Measurements from ENCODE around the gene FHIT.
"Not testable (repeated sequence)": the region's sequence is repeated elsewhere in the genome, so short reads cannot be mapped to it uniquely, and the experiment has no call there.

The FHIT gene

DNA sequence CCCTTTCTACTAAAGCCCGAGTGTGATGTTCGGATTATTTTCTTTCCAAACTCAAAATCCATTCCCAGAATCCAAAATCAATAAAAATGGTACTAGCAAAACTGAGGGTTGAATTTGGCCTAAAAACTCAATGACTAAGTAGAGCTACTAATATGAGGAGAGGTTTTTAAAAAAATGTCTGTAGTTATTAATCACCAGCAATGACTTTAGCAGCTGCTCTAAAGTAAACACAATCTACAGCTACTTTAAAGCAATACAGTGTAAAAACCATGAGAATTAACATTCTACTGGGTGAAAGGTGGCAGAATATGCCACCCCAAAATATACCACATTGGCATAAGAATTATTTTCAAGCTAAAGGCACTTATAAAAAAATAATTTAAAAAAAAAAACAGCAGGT is 23.5 kb downstream of the FHIT start:
- DNase-seq (ENCODE audit: low read depth, low spot score) = no peak

DNA sequence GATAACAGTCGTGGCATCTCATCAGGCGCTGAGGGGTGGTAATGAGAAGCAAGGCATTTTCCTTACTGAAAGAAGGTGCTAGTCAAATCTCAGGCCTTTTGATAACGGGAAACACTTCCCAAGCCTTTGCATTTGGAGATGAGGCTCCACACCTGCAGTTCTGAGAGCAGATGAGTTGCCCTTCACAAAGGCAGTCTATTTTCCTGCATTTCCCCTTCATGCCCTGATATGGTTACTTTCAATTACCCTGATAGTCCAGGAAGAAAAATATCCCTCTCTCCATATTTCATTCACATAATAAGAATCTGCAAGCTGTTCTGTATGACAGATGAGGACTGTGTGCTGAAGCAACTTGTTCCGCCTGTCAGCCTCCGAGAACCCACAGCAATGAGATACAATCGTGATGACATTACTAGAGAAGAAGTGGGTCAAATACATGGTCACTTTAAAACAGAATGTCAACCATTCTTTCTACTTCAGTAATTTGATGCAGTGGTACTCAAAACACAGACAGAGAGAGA is 25.0 kb downstream of the FHIT start:
- DNase-seq (ENCODE audit: low read depth, low spot score) = no peak

GRCh38 chr3:61224823-61225222 is 26.4 kb downstream of the FHIT start:
- no peak for DNase-seq (ENCODE audit: low read depth, low spot score)

DNA sequence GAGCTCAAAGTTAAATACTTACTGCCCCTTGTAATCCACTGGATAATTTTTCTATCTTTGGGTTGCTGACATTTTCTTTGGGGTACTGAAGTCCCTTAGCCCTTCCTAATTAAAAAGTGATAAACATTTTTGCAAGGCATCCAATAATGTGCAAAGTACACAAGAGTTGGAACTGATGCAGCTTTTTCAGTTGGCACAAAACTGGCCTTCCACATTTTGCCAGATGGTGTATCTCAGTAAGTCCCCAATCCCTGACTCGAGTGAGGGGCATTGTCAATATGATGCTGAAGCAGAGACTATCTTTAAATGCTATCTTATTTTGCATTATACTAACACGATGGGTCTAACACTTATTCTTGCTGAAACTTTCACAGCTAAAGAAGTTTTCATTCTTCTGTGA is 27.8 kb downstream of the FHIT start:
- DNase-seq (ENCODE audit: low read depth, low spot score) = no peak

DNA sequence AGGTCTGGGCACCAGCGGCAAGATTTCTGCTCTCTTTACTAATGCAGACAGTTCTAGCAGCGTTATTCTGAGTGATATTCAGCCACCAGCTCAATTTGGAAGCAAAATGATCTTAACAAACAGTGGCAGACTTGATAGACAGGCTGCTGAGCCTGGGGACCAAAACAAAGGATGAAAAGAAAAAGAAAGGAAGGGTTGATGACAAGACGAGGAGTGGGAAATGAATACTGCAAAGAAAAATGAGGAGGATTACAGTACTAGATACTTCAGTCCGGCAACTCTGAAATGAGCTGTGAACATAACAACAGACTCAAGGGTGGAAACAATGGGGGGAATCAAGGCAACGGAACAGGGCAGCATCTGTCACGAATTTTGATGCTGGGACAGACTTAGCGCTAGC is 28.8 kb downstream of the FHIT start:
- DNase-seq (ENCODE audit: low read depth, low spot score) = no peak

GRCh38 chr3:61221759-61222362 is 29.4 kb downstream of the FHIT start:
- DNase-seq (ENCODE audit: low read depth, low spot score) = no peak

DNA sequence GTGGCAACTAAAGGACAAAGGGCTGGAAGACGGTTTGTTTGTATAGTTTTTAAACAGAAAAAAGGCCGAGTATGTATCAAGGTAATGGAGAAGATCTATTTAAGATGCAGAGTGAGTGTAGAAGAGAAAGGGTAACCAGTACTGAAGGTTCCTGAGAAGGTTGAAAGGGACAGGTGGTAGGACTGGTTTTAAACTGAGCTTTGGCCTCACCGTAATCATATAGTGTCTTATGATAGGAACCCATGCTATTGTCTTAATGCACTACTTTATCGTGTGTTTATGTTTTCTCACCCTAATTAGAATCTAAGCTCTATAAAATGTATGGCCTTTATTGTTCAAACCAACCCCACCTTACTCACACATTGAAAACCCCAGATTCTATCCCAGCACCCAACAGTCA is 32.7 kb downstream of the FHIT start:
- no peak for DNase-seq (ENCODE audit: low read depth, low spot score)

- DNase-seq (ENCODE audit: low read depth, low spot score) = not testable (repeated sequence)
Measured at GRCh38 chr3:61216171-61216570, 35.1 kb downstream of the FHIT start.

DNA sequence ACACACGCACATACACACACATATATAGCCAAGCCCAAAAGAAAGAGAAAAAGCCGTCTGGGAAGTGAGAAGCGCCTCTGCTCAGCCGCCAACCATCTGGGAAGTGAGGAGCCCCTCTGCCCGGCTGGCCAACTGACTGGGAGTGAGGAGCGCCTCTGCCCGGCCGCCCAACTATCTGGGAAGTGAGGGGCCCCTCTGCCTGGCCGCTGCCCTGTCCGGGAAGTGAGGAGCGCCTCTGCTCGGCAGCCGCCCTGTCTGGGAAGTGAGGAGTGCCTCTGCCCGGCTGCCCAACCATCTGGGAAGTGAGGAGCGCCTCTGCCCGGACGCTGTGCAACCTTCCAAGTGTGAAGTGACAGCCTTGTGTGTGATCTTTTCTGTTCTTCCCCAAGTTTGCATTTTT is 49.2 kb downstream of the FHIT start:
- no peak for DNase-seq (ENCODE audit: low read depth, low spot score)

DNA sequence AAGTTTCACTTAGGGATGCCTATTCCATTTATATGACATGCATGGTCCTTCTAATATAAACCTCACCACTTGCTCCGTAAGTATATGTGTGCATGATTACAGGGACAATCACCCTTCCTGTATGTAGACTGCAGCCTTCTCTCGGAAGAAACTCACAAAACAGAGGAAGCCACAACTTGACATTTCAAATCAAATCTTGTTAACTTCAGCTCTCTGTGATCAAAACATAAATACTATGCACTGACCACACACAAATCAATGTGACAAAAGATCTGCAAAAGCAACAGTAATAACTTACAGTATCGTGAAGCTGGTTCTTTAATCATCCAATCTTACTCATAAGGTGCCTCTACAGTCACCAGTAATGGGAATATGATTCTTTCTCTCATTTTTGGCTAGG is 50.2 kb downstream of the FHIT start:
- no peak for DNase-seq (ENCODE audit: low read depth, low spot score)

DNA sequence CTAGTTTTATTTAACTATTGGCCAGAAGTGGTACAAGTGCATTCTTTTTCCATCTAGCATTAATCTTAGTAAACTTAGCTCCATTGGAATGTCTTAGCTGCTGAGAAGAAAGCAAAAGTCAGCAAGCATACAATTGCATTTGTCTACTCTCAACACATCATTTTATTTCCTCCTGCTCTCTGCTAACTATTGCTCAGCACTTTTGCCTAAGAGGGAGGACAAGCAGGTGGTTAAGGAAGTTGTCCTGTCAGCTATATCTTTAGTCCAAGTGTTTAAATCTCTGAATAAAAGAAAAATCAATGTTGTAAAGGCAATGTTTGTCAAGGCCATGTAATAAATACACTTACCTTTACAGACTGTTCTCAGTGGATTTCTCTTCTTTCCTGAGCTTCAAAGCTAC is 51.0 kb downstream of the FHIT start:
- no peak for DNase-seq (ENCODE audit: low read depth, low spot score)

GRCh38 chr3:61199843-61200242 is 51.4 kb downstream of the FHIT start:
- no peak for DNase-seq (ENCODE audit: low read depth, low spot score)

DNA sequence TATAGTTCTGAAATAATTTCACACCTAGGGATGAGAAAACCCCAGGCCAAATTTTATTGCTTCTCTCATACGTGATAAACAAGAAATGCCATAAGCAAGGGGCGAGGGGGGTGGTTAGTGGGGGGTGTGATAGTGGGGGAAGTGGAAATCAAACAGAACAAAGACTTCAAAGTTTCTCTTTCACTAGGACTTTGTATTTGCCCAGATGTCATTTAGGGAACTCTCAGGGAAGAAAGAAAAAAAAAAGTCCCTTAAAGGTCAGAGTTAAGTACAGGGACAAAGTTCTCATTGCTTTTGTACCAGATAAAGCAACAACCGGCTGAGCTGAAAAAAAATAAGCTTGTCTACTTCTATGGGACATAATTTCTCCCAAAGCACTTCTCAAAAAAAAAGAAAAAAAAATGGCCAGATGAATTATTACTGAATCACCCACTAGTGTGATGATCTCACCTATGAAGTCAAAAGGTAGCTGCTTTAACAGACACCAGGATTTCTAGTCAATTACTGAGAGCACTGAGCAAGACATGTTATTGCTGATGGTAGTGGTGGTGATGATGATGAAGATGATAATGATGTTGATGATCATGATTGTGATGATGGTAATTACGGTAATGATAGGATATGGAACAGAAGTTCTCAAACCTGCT is 56.2 kb downstream of the FHIT start:
- DNase-seq (ENCODE audit: low read depth, low spot score) = no peak

GRCh38 chr3:61192222-61192621 is 59.0 kb downstream of the FHIT start:
- no peak for DNase-seq (ENCODE audit: low read depth, low spot score)

- DNase-seq (ENCODE audit: low read depth, low spot score) = not testable (repeated sequence)
Measured at GRCh38 chr3:61190205-61190604, 61.0 kb downstream of the FHIT start.

DNA sequence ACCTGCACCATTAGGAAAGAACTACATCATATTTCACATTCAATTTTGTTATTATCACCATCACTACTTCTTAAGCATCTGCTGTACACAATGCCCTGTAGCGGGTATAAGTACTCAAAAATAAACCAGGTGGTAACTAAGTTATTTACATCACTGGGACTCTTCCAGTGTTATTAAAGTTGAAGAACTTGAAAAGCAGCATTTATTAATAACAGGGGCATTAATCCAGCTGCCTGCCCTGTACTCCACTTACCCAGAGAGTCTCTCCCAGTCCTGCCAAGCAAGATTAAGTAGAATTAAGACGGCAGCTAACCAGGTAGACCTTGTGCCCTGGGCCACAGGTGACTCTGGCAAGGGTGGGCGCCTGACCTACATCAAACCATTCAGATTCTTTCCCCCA is 65.2 kb downstream of the FHIT start:
- no peak for DNase-seq (ENCODE audit: low read depth, low spot score)

DNA sequence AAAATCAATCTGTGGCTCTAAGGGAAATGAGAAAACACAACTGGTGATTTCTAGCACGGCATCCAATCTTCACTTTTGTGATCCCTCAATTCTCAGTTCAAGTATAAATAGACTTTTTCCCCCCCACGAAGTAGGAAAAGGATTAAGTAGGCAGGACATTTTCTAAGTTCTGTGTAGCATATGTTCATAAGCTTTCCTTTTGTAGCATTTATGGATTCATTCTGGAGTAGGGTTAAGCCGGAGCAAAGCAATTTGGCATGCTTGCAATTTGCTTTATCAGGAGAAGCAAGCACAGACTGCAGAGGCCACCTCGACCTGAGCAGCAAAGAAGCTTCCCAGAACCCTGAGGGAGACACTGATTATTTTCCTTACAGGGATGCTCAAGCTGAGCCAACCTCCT is 66.3 kb downstream of the FHIT start:
- DNase-seq (ENCODE audit: low read depth, low spot score) = no peak

GRCh38 chr3:61182662-61183061 is 68.6 kb downstream of the FHIT start:
- no peak for DNase-seq (ENCODE audit: low read depth, low spot score)

DNA sequence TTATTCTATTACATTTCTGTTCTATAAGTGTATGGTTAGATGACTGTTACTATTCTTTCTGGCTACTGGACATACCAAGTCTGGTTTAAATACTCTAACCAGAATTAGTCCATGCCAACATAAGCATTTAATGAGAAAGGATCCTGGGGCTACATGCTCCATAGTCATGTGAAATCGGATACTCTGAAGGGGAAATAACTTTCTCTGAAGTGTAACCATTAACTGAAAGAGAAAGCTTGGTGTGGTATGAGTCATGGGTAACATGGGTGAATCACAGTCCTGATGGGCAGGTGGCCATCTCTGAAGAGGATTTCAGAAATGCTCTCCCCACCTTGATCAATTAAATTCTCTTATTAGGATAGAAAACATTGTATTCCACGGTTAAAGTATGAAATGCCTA is 69.4 kb downstream of the FHIT start:
- DNase-seq (ENCODE audit: low read depth, low spot score) = no peak

DNA sequence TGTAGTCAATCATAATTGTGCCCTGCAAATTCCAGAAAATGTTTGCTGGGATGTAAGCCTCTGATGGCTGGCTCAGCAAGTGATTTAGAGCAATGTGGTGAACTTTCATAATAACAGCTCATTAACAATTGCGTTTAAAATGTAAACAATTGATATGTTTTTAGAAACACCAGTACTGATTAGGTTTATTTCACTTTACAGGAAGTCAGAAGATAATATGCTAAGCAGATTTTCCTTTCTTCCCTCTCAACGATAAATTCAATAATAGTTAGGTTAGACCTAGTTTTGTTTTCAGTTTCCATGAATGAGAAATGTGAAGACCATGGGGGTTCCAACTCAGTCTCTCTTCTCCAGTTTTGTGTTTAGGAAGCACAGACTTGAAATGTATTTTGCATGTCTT is 71.0 kb downstream of the FHIT start:
- DNase-seq (ENCODE audit: low read depth, low spot score) = no peak

GRCh38 chr3:61178167-61178566 is 73.1 kb downstream of the FHIT start:
- no peak for DNase-seq (ENCODE audit: low read depth, low spot score)

DNA sequence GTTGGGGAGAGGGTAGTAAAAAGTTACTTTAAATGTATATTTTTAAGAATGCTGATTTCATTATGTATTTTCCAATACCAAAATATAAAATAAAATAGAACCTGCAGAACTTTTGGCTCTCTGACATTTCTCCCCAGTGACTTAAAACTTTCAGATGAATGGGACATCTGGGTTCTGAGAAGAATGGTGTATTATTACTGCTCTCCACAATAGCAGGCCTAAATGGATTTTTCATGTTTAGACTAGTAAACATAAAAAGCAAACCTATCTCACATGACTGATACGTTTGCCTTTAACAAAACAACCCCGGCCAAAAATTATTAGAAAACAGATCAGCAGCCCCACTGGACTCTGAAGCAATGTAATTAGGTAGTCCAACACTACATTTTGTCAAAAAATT is 73.8 kb downstream of the FHIT start:
- DNase-seq (ENCODE audit: low read depth, low spot score) = no peak

DNA sequence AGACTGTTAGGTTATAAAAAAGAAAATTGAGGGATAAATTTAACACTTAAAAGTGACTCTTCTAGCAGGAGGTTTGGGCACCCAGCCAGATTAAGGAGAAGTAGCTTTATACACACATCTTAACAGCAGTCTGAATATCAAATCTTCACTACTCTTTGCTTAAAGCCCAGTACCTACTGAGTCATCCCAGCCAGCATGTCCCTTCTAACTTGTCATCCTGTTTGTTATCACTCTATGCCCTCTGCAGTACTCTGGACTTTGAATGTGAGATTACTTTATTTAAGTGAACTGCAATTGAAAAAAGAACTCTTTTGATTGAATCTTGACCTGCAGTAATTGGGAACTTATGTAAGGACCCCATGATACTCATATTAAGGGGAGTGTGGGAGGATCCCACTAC is 77.6 kb downstream of the FHIT start:
- no peak for DNase-seq (ENCODE audit: low read depth, low spot score)

GRCh38 chr3:61172684-61173083 is 78.6 kb downstream of the FHIT start:
- DNase-seq (ENCODE audit: low read depth, low spot score) = no peak
